Suppressor macrophage treated with lipopolysaccharide for 4 hours (primary cell): ENCODE measurements around the gene RDH16.
"Not testable (repeated sequence)": the region's sequence is repeated elsewhere in the genome, so short reads cannot be mapped to it uniquely, and the experiment has no call there.

Source experiments
- DNase-seq: peaks from one replicate; pipeline ENCODE4 v3.0.0-alpha.2; 2020

Gene RDH16

DNA sequence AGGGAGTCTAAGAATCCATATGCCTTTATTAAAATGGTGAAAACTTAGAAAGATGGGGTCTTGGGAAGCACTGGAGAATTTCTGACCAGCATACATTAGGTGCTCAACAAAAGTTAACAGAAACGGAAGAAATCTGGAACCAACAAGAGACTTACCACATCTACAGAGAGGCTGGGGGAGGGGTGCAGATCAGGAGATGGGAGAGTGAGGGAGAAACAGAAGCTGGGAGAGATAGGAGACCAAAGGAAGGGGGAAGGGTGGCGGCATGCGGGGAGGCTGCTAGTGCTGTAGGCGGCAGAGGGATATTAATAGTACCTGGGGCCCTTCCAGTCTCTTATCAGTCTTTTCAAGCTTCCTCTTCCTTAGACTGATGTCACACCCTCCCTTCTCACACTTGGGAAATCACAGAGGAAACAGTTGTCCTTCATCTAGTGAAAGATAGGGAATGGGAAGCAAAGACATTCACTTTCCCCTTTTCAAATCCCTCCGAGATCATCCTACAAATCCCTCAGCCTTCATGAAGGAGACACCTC is 30.9 kb upstream of the RDH16 start:
- DNase-seq = peak; percentile 37

DNA sequence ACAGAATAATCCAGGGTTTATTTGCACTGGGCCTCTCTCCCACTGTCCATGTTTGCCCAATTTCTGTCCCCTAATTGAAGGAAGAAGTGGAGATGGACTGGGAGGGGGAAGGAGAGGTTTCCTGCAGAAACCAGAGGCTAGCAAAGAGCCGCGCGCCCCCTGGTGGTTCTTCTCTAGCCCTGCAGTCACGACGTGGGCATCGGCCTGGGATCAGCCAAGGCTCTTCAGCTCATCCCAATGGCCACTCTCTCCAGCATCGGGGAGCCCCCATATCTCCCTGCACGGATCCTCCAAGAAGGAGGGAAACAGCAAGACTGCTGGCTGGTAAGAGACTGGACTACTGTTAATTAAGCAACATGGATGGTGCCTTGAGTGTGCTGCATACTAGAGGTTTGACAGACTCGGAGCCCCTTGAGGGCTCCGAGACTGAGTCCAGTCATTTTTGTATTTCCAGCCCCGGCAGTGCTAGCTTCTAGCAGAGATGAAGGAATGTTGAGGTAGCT is 30.2 kb upstream of the RDH16 start:
- DNase-seq = peak; percentile 90

DNA sequence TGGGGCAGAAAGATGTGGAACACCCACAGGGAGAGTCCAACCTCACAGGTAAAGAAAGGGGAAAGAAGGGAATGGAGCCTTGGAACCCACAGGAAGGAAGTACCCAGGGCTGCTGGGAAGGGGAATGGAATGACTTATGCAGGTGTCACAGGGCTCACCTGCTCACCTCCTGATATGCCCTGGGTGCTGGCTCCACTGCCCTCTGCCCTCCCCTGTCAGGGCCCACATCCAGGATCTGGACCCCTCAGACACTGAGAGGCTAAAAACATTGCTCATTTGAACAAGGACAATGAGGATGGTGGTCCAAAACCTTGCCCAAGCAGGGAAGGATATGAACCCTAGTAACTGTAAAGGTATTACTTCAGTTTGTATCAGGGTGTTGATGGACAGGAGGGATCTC is 29.6 kb upstream of the RDH16 start:
- DNase-seq = no peak

DNA sequence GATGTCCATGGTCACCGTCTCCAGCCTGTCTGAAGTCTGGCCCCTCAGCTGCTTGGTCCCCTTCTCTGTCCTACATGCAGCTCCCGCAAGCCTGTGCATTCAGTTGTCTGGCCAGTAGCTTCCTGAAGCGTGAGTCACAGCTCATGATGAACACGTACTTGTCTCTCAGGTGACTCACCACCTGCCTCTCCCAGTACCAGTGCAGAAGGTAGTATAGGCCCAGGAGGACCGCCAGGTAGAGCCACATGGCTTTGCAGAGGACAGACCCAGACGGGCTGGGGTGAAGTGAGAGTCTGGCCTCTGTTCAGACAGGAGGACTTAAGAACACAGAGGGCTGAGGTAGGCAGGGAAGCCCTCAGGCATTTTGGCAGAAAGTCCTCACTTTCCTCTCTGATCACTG is 28.3 kb upstream of the RDH16 start:
- not testable (repeated sequence) for DNase-seq

DNA sequence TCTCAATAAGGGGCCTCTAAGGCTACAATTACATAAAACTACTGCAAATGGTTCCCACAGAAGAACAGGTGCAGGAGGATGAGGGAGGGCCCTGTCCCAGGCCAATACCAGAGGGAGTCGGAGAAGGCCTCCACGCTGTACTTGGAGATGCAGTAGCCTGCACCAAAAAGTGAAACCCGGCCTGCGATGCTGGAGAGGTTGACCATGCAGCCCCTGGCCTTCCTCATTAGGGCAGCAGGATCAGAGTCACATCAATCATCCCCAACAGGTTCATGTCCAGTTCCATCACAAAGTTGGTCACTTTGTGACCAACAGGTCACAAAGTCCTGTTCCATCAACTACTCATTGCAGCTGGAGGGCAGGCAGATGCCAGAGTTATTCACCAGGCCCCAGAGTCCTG is 26.0 kb upstream of the RDH16 start:
- DNase-seq = no peak

DNA sequence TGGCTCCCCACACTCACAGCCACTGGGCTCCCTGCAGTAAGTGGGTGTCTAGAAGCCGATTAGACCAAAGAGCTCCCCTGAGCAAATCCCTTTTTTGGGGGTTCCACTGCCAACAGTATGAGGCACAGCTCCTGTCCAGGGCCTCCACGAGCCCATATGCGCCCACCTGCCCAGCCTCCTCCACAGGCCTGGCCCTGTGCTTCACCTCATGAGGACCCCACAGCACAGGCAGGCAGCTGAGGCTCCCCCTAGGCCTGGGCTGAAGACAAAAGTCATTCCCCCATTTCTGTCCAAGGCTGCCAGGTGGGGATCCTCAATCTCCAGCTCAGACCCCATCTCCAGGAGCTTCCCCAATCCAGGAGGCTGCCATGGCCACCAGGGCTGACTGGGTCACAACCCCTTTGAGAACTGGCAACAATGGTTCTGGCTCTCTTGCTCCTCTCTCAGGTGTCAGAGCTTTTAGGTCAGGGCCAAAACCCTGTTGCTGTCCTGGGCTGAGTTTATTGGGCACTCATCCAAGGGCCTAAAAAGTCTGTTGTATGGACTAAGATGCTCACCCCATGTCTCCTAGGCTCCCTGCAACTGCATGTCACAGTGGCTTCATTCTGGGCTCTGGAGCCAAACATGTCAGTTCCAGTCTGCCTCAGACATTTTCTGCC is 25.3 kb upstream of the RDH16 start:
- not testable (repeated sequence) for DNase-seq

DNA sequence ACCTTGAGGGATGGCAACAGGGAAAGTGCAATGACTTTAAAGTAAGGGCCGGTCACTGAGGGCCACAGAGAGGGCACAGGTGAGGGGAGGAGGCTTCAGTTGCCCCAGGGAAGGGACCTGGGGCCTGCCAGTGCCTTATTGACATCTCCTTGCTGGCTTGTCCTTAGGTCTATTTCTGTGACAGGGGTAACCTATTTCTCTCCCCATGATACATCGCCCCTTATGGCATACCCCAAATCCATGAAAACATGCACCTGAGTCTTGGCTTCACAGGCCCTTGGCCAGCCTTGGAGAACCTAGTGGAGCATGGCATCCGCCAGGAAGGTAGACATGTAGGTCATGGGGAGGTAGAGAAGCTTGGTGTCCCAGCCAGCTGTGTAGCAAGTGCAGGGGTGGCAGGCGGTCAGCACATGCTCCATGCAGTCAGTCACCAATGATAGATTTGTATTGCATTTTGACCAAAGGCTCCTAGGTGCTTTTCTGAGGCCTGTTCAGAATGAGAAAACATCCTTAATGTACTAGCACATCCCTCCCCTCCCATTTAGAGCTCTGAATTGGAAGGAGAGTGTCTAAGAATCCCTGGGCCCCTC is 23.6 kb upstream of the RDH16 start:
- no peak for DNase-seq

DNA sequence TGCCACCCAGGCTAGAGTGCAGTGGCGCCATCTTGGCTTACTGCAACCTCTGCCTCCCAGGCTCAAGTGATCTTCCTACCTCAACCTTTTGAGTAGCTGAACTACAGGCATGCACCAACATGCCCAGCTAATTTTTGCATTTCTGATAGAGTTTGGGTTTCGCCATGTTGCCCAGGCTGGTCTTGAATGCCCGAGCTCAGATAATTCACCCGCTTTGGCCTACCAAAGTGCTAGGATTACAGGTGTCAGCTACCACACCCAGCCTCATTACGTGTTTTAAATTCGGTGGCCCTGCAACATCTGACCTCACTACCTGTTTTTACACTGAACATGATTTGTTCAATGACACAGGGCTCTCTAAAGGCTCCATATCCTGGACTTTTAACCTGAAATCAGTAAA is 22.9 kb upstream of the RDH16 start:
- DNase-seq = no peak

DNA sequence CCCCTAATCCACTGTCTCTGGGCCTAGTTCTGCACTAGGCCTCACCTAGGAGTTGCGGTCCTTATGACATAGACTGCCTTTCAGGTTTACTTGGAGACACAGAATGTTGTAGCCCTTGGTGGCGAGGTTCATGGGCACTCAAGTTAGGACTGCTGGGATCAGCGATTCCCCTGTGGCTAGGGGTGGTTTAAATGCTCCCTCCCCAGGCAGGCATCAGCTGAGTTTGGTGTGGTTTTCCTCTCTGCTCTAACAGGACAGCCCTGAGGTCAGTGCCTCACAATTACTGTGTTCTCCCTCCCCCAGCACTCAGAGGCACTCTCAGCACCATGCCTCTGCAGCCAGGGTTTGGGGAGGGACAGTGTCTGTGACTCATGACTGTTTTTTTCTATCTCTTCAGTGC is 22.2 kb upstream of the RDH16 start:
- DNase-seq = no peak

DNA sequence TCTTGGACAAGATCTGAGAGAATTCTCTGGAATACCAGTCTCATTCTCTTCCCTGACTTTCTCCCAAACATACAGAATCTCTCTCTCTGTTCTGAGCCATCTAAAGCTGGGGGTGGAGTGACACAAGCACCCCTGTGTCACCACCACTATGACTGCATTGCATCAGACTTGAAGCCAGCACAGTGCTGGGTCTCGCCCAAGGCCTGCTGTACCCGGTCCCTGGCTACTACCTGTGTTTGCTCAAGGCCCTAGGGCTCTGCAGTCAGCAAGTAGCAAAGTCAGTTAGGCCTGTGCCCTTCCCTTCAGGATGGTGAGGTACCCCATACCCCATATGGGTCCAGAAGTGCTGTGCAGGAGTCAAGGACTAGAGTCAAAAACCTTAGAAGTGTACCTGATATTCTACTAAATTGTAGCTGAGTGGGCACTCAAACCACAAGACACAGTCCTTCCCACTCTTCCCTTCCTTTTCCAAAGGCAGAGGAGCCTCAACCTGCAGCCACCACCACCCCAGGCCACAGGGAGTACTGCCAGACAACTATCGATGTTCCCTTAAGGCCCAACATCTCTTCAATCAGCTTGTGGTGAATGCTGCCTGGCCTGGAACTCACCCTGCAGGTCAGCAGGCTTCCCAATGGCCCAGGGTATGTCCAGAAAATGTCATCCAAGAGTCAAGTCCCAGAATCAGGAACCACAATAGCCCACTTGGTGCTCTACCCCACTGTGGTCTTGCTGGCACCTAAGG is 21.2 kb upstream of the RDH16 start:
- no peak for DNase-seq

DNA sequence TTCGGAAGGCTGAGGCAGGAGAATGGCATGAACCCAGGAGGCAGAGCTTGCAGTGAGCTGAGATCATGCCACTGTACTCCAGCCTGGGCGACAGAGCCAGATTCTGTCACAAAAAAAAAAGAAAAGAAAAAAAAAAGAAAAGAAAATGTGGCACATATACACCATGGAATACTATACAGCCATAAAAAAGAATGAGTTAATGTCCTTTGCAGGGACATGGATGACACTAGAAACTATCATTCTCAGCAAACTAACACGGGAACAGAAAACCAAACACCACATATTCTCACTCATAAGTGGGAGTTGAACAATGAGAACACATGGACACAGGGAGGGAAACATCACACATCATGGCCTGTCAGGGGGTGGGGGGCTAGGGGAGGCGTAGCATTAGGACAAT is 20.0 kb upstream of the RDH16 start:
- not testable (repeated sequence) for DNase-seq

DNA sequence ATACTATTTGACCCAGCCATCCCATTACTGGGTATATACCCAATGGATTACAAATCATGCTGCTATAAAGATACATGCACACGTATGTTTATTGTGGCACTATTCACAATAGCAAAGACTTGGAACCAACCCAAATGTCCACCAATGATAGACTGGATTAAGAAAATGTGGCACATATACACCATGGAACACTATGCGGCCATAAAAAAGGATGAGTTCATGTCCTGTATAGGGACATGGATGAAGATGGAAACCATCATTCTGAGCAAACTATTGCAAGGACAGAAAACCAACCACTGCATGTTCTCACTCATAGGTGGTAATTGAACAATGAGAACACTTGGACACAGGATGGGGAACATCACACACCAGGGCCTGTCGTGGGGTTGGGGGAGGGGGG is 16.8 kb upstream of the RDH16 start:
- not testable (repeated sequence) for DNase-seq

DNA sequence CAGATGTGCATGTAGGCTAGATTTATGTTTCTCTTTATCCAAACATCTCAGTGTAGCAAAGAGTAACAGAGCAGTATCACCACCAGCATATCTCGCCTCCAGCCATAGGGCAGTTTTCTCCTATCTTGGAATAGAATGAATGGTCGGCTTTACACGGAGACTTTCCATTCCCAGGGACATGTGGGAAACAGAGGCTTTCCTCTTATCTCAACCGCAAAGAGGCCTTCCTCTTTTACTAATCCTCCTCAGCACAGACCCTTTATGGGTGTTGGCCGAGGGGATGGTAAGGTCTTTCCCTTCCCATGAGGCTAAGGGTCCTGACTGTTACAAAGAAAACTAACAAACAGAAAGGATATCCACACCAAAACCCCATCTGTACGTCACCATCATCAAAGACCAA is 11.5 kb upstream of the RDH16 start:
- DNase-seq = not testable (repeated sequence)

DNA sequence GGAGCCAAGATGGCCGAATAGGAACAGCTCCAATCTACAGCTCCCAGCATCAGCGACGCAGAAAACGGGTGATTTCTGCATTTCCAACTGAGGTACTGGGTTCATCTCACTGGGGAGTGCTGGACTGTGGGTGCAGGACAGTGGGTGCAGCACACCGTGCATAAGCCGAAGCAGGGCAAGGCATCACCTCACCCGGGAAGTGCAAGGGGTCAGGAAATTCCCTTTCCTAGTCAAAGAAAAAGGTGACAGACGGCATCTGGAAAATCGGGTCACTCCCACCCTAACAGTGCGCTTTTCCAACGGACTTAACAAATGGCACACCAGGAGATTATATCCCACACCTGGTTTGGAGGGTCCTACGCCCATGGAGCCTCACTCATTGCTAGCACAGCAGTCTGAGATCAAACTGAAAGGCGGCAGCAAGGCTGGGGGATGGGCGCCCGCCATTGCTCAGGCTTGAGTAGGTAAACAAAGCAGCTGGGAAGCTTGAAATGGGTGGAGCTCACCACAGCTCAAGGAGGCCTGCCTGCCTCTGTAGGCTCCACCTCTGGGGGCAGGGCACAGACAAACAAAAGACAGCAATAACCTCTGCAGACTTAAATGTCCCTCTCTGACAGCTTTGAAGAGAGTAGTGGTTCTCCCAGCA is 8.7 kb upstream of the RDH16 start:
- not testable (repeated sequence) for DNase-seq

DNA sequence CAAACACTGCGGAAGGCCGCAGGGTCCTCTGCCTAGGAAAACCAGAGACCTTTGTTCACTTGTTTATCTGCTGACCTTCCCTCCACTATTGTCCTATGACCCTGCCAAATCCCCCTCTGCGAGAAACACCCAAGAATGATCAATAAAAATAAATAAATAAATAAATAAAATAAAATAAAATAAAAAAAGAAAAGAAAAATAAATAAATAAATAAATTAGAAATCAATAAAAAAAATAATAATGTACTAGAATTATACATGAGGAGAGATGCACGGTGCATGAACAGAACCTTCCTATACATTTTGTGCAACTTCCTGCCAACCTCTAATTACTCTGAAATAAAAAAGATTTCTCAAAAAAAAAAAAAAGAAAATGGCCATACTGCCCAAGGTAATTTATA is 7.7 kb upstream of the RDH16 start:
- DNase-seq = not testable (repeated sequence)

DNA sequence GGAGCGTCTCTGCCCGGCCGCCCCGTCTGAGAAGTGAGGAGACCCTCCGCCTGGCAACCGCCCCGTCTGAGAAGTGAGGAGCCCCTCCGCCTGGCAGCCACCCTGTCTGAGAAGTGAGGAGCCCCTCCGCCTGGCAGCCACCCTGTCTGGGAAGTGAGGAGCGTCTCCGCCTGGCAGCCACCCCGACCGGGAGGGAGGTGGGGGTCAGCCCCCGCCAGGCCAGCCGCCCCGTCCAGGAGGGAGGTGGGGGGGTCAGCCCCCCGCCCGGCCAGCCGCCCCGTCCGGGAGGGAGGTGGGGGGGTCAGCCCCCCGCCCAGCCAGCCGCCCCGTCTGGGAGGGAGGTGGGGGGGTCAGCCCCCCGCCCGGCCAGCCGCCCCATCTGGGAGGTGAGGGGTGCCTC is 6.1 kb upstream of the RDH16 start:
- not testable (repeated sequence) for DNase-seq

DNA sequence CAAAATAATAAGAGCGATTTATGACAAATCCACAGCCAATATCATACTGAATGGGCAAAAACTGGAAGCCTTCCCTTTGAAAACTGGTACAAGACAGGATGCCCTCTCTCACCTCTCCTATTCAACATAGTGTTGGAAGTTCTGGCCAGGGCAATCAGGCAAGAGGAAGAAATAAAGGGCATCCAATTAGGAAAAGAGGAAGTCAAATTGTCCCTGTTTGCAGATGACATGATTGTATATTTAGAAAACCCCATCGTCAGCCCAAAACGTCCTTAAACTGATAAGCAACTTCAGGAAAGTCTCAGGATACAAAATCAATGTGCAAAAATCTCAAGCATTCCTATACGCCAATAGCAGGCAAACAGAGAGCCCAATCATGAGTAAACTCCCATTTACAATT is 4.8 kb upstream of the RDH16 start:
- DNase-seq = peak; percentile 9

DNA sequence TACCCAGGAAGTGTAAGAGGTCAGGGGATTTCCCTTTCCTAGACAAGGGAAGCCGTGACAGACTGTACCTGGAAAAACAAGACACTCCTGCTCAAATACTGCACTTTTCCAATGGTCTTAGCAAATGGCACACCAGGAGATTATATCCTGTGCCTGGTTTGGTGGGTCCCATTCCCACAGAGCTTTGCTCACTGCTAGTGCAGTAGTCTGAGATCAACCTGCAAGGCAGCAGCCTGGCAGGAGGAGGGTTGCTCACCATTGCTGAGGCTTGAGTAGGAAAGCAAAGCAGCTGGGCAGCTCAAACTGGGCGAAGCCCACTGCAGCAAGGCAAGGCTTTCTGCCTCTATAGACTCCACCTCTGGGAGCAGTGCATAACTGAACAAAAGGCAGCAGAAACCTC is 1.0 kb upstream of the RDH16 start:
- no peak for DNase-seq

DNA sequence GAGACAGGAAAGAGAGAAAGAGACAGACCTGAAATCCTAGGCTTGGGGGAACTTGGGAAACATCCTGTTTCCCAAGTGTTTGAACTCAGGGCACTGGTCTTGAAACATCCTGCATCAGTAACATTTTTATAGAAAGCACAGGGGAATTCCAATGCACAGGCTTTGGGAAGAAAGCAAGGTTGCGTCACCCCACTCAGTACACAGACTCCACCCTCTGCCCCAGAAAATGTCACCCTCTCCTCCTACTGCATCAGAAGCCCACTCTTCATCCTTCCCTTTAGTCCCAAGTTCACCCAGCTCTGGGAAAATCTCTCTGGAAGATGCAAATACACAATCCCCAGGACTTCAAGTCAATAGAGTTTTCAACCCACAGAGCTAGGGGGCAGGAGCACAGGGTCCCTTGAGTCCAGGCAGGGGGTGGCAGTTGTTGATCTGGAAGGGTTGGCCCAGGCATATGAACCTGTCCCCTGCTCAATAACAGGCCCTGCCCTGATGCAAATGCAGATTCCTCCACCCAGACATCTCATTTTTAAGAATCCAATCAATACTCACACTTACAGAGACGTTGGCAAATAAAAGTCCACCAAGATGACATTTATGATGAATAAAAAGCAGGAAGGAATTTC is 1.7 kb downstream of the RDH16 start:
- peak; percentile 77 for DNase-seq

DNA sequence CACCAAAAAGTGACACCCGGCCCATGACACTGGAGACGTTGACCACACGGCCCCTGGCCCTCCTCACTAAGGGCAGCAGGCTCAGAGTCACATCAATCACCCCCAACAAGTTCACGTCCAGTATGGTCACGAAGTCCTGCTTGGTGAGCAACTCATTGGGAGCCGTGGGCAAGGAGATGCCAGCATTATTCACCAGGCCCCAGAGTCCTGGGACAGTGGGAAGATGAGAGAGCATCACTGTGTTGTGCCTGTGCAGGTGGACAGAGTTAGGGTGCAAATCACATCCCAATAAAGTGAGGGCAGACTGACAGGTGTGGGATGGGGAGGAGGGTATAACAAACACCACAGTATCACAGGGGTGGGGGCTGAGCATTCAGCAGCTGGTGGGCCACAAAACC is 2.5 kb downstream of the RDH16 start:
- DNase-seq = no peak

DNA sequence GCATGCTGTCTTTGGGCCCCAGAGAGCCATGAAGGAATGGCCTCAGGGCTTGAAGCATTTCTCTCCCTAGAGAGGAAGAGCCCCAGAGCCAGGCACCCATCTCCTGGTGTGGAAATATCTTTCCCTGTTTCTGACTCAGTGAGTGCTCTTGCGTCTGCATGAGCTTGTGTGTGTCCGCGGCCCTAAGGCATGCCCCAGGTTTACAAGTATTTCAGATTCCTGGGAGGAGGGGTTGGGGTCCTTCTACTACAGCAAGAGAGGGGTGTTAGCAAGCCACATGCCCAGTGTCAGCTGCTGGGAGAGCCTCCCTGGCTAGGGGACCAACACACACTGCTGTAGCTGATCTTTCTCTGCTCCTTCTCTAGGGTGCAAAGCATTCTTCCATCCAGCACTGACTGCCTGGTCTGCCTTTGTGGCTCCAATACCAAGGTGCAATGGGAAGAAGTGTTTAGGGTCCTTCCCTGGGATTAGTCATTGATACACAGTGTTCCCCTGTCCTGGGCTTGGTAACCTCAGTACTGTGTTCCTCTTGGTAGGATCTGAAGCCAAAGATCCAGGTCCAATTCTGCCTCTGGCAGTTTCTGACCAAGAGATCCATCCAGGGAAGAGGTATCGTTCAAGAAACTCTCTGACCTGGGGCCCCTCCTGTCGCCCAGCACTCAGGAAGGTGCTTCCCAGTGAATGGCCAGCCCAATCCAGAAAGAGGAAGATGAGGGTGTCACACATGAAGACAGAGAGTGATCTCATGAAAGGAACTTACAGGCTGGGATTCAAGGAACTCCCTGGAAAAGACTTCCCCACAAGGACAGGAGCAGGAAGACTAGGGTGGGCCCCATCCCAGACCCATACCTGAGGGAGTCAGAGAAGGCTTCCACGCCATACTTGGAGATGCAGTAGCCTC is 3.1 kb downstream of the RDH16 start:
- no peak for DNase-seq

DNA sequence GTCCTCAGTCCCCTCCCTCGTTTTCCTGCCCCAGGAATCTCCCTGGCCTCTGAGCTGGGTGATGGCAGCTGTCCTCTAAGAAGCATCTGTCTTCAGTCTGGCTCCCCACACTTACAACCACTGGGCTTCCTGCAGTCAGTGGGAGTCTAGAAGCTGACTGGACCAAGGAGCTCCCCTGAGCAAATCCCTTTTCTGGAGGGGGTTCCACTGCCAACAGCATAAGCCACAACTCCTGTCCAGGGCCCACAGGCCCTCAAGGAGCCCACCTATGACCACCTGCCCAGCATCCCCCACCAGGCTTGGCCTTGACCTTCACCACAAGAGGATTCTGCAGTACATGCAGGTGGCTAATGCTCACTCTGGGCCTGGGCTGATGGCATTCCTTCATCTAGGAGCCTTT is 4.1 kb downstream of the RDH16 start:
- DNase-seq = no peak
